NT2/D1 (cell line): ENCODE data around the gene MAN1B1.

Experiments used
- SUZ12 ChIP-seq: IDR thresholded peaks from 2 replicates; pipeline ENCODE4 v1.6.1; 2011; ENCODE audit not compliant: insufficient read length, insufficient read depth; ENCODE audit errors: extremely low read depth
- YY1 ChIP-seq: IDR thresholded peaks from 2 replicates; pipeline ENCODE4 v1.6.1; 2011; ENCODE audit not compliant: insufficient read length, insufficient read depth
- ZNF274 ChIP-seq: IDR thresholded peaks from 2 replicates; pipeline ENCODE4 v1.6.1; 2011; ENCODE audit warnings: mild to moderate bottlenecking, low read depth, low read length

- TF ChIP-seq YY1 (no peak), SUZ12 (no peak), ZNF274 (no peak)
Measured at GRCh38 chr9:137073992-137074399, 12.8 kb upstream of the MAN1B1 start.
